Measurements from ENCODE around the gene VPS13D. TPM values are rescaled to one million over a fixed set of nuclear protein-coding genes. Genes with fewer than 3 reads are reported as not detected.

The VPS13D gene
- 100 to 1,000 TPM in 1 of 2 donors, 10 to 100 TPM in 1; 70.1 to 129 TPM for total RNA-seq

- peak; percentile 82 for ATAC-seq (ENCODE audit: insufficient number of reproducible peaks, low FRiP score, low read depth)
- TF ChIP-seq, protein P1, sequence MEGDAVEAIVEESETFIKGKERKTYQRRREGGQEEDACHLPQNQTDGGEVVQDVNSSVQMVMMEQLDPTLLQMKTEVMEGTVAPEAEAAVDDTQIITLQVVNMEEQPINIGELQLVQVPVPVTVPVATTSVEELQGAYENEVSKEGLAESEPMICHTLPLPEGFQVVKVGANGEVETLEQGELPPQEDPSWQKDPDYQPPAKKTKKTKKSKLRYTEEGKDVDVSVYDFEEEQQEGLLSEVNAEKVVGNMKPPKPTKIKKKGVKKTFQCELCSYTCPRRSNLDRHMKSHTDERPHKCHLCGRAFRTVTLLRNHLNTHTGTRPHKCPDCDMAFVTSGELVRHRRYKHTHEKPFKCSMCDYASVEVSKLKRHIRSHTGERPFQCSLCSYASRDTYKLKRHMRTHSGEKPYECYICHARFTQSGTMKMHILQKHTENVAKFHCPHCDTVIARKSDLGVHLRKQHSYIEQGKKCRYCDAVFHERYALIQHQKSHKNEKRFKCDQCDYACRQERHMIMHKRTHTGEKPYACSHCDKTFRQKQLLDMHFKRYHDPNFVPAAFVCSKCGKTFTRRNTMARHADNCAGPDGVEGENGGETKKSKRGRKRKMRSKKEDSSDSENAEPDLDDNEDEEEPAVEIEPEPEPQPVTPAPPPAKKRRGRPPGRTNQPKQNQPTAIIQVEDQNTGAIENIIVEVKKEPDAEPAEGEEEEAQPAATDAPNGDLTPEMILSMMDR (IDR thresholded peaks at IDR 0.05), result peak; percentile 91
- no peaks in the 10 kb centered on the region for H3K9me3 ChIP-seq
- H3K36me3 ChIP-seq, result no peaks in the 10 kb centered on the region
- peaks cover 13 to 17% of the 10 kb centered on the region in 2 donors for H3K4me1 ChIP-seq (ENCODE audit: control insufficient read depth in 1 of 2, low read depth in 2 of 2)
- DNase-seq (ENCODE audit: low spot score), result peak; percentile 37
- peak within 1 kb of the TSS; percentile 89 for H3K4me3 ChIP-seq
- H3K27ac ChIP-seq, result peak within 1 kb of the TSS; percentile 80 to 84
- no peaks in the 10 kb centered on the region for H3K27me3 ChIP-seq (replicated peaks; ENCODE audit: insufficient read depth)
Measured at GRCh38 chr1:12229835-12230548, at the start of gene VPS13D. Gene VPS13D (plus strand): TSS chr1:12230030. CDS start chr1:12234267, 4,237 bp downstream.

DNA sequence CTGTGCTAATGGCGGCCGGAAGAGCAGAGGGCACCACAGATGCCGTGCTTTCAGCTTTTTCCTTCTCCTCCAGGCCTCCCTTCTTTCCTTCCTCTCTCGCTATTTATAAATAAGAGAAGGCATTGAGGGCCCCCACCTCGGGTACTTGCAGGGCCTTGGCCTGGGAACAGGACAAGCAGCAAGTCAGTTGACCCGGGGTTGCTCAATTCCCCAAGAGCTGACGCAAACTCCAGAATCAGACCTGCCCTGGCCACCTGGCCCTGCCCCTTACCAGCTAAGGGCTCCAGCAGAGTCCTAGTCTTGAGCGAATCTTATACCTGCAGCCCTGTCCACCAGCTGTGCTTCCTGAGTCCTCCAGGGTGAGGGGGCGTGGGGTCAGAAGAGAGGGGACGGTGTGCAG, 49.5 kb upstream of the VPS13D start:
- peaks cover 5 to 33% of the 10 kb centered on the region in 2 donors for H3K4me1 ChIP-seq (ENCODE audit: control insufficient read depth in 1 of 2, low read depth in 2 of 2)

GRCh38 chr1:12180903-12181302, 48.9 kb upstream of the VPS13D start:
- DNase-seq (ENCODE audit: low spot score) (no peak), ATAC-seq (ENCODE audit: insufficient number of reproducible peaks, low FRiP score, low read depth) (no peak)
- Histone ChIP-seq H3K9me3 (no peaks in the 10 kb centered on the region), H3K27me3 (replicated peaks; ENCODE audit: insufficient read depth) (no peaks in the 10 kb centered on the region), H3K27ac (peak overlapping the region in 1 of 2 donors; percentile 34), H3K4me3 (no peak overlapping the region), H3K36me3 (no peaks in the 10 kb centered on the region), H3K4me1 (ENCODE audit: control insufficient read depth in 1 of 2, low read depth in 2 of 2) (peaks cover 10 to 39% of the 10 kb centered on the region in 2 donors)
- TF ChIP-seq, protein P1 (IDR thresholded peaks at IDR 0.05), result no peak

More for the DNA sequence above, 49.5 kb upstream of the VPS13D start:
- TF ChIP-seq, protein P1 (IDR thresholded peaks at IDR 0.05), result no peak
- Histone ChIP-seq H3K36me3 (no peaks in the 10 kb centered on the region), H3K27me3 (replicated peaks; ENCODE audit: insufficient read depth) (no peaks in the 10 kb centered on the region), H3K4me3 (no peak overlapping the region), H3K27ac (peak overlapping the region in 1 of 2 donors; percentile 34), H3K9me3 (no peaks in the 10 kb centered on the region)
- no peak for DNase-seq (ENCODE audit: low spot score)
- ATAC-seq (ENCODE audit: insufficient number of reproducible peaks, low FRiP score, low read depth), result no peak

GRCh38 chr1:12181568-12181967, 48.3 kb upstream of the VPS13D start:
- Histone ChIP-seq H3K27me3 (replicated peaks; ENCODE audit: insufficient read depth) (no peaks in the 10 kb centered on the region), H3K27ac (no peak overlapping the region), H3K36me3 (no peaks in the 10 kb centered on the region), H3K4me1 (ENCODE audit: control insufficient read depth in 1 of 2, low read depth in 2 of 2) (peaks cover 10 to 41% of the 10 kb centered on the region in 2 donors), H3K4me3 (no peak overlapping the region), H3K9me3 (no peaks in the 10 kb centered on the region)
- ATAC-seq (ENCODE audit: insufficient number of reproducible peaks, low FRiP score, low read depth), result no peak
- DNase-seq (ENCODE audit: low spot score), result no peak
- TF ChIP-seq, protein P1 (IDR thresholded peaks at IDR 0.05), result no peak

- TF ChIP-seq, protein P1 (IDR thresholded peaks at IDR 0.05), result no peak
- no peak overlapping the region for H3K27ac ChIP-seq
Measured at GRCh38 chr1:12182410-12182984, 47.3 kb upstream of the VPS13D start.

More at GRCh38 chr1:12182410-12182984, 47.3 kb upstream of the VPS13D start:
- no peaks in the 10 kb centered on the region for H3K36me3 ChIP-seq
- H3K4me1 ChIP-seq (ENCODE audit: control insufficient read depth in 1 of 2, low read depth in 2 of 2), result peaks cover 10 to 41% of the 10 kb centered on the region in 2 donors
- H3K9me3 ChIP-seq, result no peaks in the 10 kb centered on the region
- ATAC-seq (ENCODE audit: insufficient number of reproducible peaks, low FRiP score, low read depth) (no peak), DNase-seq (ENCODE audit: low spot score) (no peak)
- no peak overlapping the region for H3K4me3 ChIP-seq
- H3K27me3 ChIP-seq (replicated peaks; ENCODE audit: insufficient read depth), result no peaks in the 10 kb centered on the region

Data from thoracic aorta (tissue), 2 donors.